Endothelial cell of umbilical vein (primary cell): ENCODE data around the gene GALNT12. TPM values are rescaled to one million over a fixed set of nuclear protein-coding genes. Genes with fewer than 3 reads are reported as not detected.

Source experiments
- BruUV-seq: library from RNA; stranded (reverse); fragments of 400-500 nt; replicated peaks from 2 replicates; lab custom pipeline; 2021; lab: Mats Ljungman, UMichigan
- CTCF ChIA-PET: fragments of 300-600, 350-600 bp; sonication (Branson Sonifier 250); formaldehyde crosslinking; loops from one replicate; lab custom pipeline; 2021; ENCODE audit warnings: antibody characterized with exemption, inconsistent platforms; lab: Charles Lee
- POLR2A ChIA-PET: fragments of 300-600, 350-600 bp; sonication (Branson Sonifier 250); formaldehyde crosslinking; loops from one replicate; lab custom pipeline; 2021; ENCODE audit warnings: antibody characterized with exemption, inconsistent platforms; lab: Charles Lee
- DNase-seq: peaks from one replicate; pipeline ENCODE4 v3.0.0-alpha.2; 2011; ENCODE audit warnings: low read depth, low spot score
- FAIRE-seq: peaks from 2 replicates; lab custom pipeline; 2011; peaks lifted over from hg19 to GRCh38; lab: Jason Lieb, UNC
- H2AFZ ChIP-seq: 2 replicates; pipeline ENCODE4 v1.6.0; 2012; ENCODE audit warnings: low read depth, low read length, control low read depth, inconsistent platforms
- H3K27ac ChIP-seq: 2 replicates; pipeline ENCODE4 v1.5.1; 2011; ENCODE audit warnings: low read depth, mild to moderate bottlenecking, control low read depth, low read length, moderate library complexity; ENCODE audit not compliant: insufficient read depth
- H3K27me3 ChIP-seq, 2 experiments: 2 replicates each; pipeline versions ENCODE4 v1.6.0 to v1.6.1; 2011; ENCODE audit warnings: low read length in 2 of 2, mixed read lengths in 1 of 2; ENCODE audit not compliant: control insufficient read depth in 2 of 2, insufficient read depth in 2 of 2
- H3K36me3 ChIP-seq, 2 experiments: 2 replicates in 1 of 2; 3 replicates in 1 of 2; pipeline ENCODE4 v1.5.1; 2011; ENCODE audit warnings: low read length in 2 of 2, mild to moderate bottlenecking in 1 of 2, moderate library complexity in 1 of 2; ENCODE audit not compliant: control insufficient read depth in 2 of 2, insufficient read depth in 2 of 2; ENCODE audit errors: extremely low read depth in 1 of 2
- H3K4me1 ChIP-seq: 3 replicates; pipeline ENCODE4 v1.5.1; 2011; ENCODE audit warnings: mild to moderate bottlenecking, low read length; ENCODE audit not compliant: control insufficient read depth, insufficient read depth; ENCODE audit errors: extremely low read depth
- H3K4me2 ChIP-seq: 2 replicates; pipeline ENCODE4 v1.6.1; 2011; ENCODE audit warnings: low read length, control low read depth, mixed read lengths; ENCODE audit not compliant: insufficient read depth
- H3K4me3 ChIP-seq, 3 experiments: fragments of 200-600 bp in 1 of 3; sonication (generic), shearing (Covaris generic) in 1 of 3; replicated peaks in 1 of 3; 2 replicates each; pipeline ENCODE4 v1.5.1; 2011 to 2016; ENCODE audit warnings: control low read depth in 3 of 3, low read length in 3 of 3, mild to moderate bottlenecking in 2 of 3, inconsistent platforms in 1 of 3, low read depth in 1 of 3, moderate library complexity in 1 of 3; ENCODE audit not compliant: insufficient read depth in 1 of 3
- H3K79me2 ChIP-seq: 2 replicates; pipeline ENCODE4 v1.6.0; 2012; ENCODE audit warnings: low read length, inconsistent platforms; ENCODE audit not compliant: control insufficient read depth, insufficient read depth
- H3K9ac ChIP-seq: replicated peaks from 2 replicates; pipeline ENCODE3; 2011; ENCODE audit warnings: low read length, control low read depth; ENCODE audit not compliant: insufficient read depth; ENCODE audit errors: extremely low read depth
- H3K9me1 ChIP-seq: replicated peaks from 3 replicates; pipeline ENCODE4 v1.6.0; 2011; ENCODE audit warnings: mild to moderate bottlenecking, low read length; ENCODE audit not compliant: control insufficient read depth, insufficient read depth; ENCODE audit errors: extremely low read depth
- H3K9me3 ChIP-seq: replicated peaks from 2 replicates; pipeline ENCODE4 v1.5.1; 2012; ENCODE audit warnings: low read length, inconsistent platforms; ENCODE audit not compliant: control insufficient read depth, insufficient read depth
- H4K20me1 ChIP-seq: replicated peaks from 2 replicates; pipeline ENCODE3; 2011; ENCODE audit warnings: mild to moderate bottlenecking, low read length; ENCODE audit not compliant: control insufficient read depth, insufficient read depth; ENCODE audit errors: extremely low read depth
- CTCF ChIP-seq, 2 donors: IDR thresholded peaks; 1 replicate in 1 of 2; 2 replicates in 1 of 2; pipeline ENCODE4 v1.5.1; 2011; ENCODE audit warnings: low read length in 2 of 2, mild to moderate bottlenecking in 2 of 2, moderate library complexity in 2 of 2, control low read depth in 1 of 2, inconsistent platforms in 1 of 2, low read depth in 1 of 2; ENCODE audit not compliant: insufficient read depth in 1 of 2; ENCODE audit errors: extremely low read depth in 1 of 2
- EZH2 ChIP-seq: IDR thresholded peaks from 2 replicates; pipeline ENCODE4 v1.6.1; 2012; ENCODE audit warnings: borderline replicate concordance, low read depth, mild to moderate bottlenecking, moderate library complexity, low read length, inconsistent platforms; ENCODE audit not compliant: severe bottlenecking
- FOS ChIP-seq: IDR thresholded peaks from 2 replicates; pipeline ENCODE4 v1.6.1; 2011; ENCODE audit warnings: mild to moderate bottlenecking, low read length, moderate library complexity, borderline replicate concordance; ENCODE audit not compliant: insufficient read depth
- GATA2 ChIP-seq: IDR thresholded peaks from 2 replicates; pipeline ENCODE4 v1.7.0; 2011; ENCODE audit warnings: low read depth, mild to moderate bottlenecking, moderate library complexity, mixed read lengths, low read length; ENCODE audit not compliant: insufficient read length, insufficient read depth
- JUN ChIP-seq: IDR thresholded peaks from 2 replicates; pipeline ENCODE4 v1.6.1; 2011; ENCODE audit warnings: borderline replicate concordance, low read depth; ENCODE audit not compliant: insufficient read length, insufficient read depth
- MAX ChIP-seq: IDR thresholded peaks from 2 replicates; pipeline ENCODE4 v1.6.1; 2011; ENCODE audit not compliant: insufficient read depth, insufficient read length
- MYC ChIP-seq: IDR thresholded peaks from one replicate; pipeline ENCODE4 v1.6.1; 2011; ENCODE audit warnings: mild to moderate bottlenecking, low read depth, low read length
- POLR2A ChIP-seq: IDR thresholded peaks from 2 replicates; pipeline ENCODE4 v1.6.1; 2012; ENCODE audit warnings: low read depth, mild to moderate bottlenecking, control low read depth, low read length
- POLR2AphosphoS5 ChIP-seq: IDR thresholded peaks from 2 replicates; pipeline ENCODE4 v1.6.1; 2012; ENCODE audit warnings: low read depth, mild to moderate bottlenecking, control low read depth, low read length, moderate library complexity; ENCODE audit not compliant: insufficient read depth
- dilution Hi-C: fragments of 300-500 bp; cut with MboI; formaldehyde crosslinking; loops from one replicate; pipeline ENCODE4 v1.15.0; 2019; ENCODE audit warnings: low sequenced_read_pairs; ENCODE audit not compliant: extremely low pct_ligation_motif_present
- intact Hi-C: fragments of 100-400 bp; cut with micrococcal nuclease; formaldehyde crosslinking; loops from one replicate; pipeline ENCODE4 v1.10.0; 2022
- polyA plus RNA-seq, 4 experiments: library from polyadenylated mRNA; depleted of rRNA in 3 of 4; stranded (reverse) in 3 of 4; unstranded in 1 of 4; fragments of >200 nt; gene quantifications; 2 replicates each; pipeline versions ENCODE4 v1.2.1 to v1.2.3, GENCODE V29; 2011 to 2012; ENCODE audit warnings: missing spikeins in 1 of 4
- total RNA-seq: library from RNA; stranded (reverse); gene quantifications from 2 replicates; pipeline ENCODE4 v1.2.3, GENCODE V29; 2021

GALNT12 gene
- total and polyA plus RNA-seq, 2 donors (not counting 3 experiments of a cell fraction or from before 2014, with no cell fraction given): 0.26 to 0.44 TPM

GRCh38 chr9:98786750-98787510, 20.5 kb upstream of the GALNT12 start:
- intact Hi-C loops: no loop called here
- FAIRE-seq: no peak
- Histone ChIP-seq H3K4me1 (peaks cover 3% of the 10 kb centered on the region), H3K4me3 (no peak overlapping the region), H2AFZ (no peak overlapping the region), H4K20me1 (no peaks in the 10 kb centered on the region), H3K27ac (no peak overlapping the region), H3K79me2 (peaks cover 2% of the 10 kb centered on the region), H3K9me3 (no peaks in the 10 kb centered on the region), H3K9me1 (no peaks in the 10 kb centered on the region), H3K4me2 (no peak overlapping the region), H3K27me3 (no peaks in the 10 kb centered on the region), H3K9ac (no peak overlapping the region), H3K36me3 (peaks cover 0 to 2% of the 10 kb centered on the region in 2 experiments)
- DNase-seq: no peak
- BruUV-seq: no TSS peak
- ChIA-PET CTCF (no interaction called here), POLR2A (no interaction called here)
- dilution Hi-C loops: no loop called here
- no peak for TF ChIP-seq JUN
- TF ChIP-seq GATA2: no peak
- no peak for TF ChIP-seq POLR2AphosphoS5
- TF ChIP-seq MYC: no peak
- TF ChIP-seq FOS: no peak
- TF ChIP-seq POLR2A: no peak
- TF ChIP-seq EZH2: no peak
- TF ChIP-seq CTCF (IDR thresholded peaks at IDR 0.05; ENCODE audit: extremely low read depth in 1 of 2, insufficient read depth in 1 of 2, low read depth in 1 of 2, low read length in 2 of 2): no peak
- no peak for TF ChIP-seq MAX
